Measurements from ENCODE around the gene TSPAN11. TPM values are rescaled to one million over a fixed set of nuclear protein-coding genes. Genes with fewer than 3 reads are reported as not detected.

TSPAN11 gene
- total RNA-seq, 5 donors from 2014 or later (not counting 1 experiment from before 2014, with no cell fraction given): not detected

GRCh38 chr12:30994274-30994673 lies 67.7 kb downstream of the TSPAN11 start:
- H3K27me3 Mint-ChIP-seq: no peaks in the 10 kb centered on the region
- peaks cover 0 to 15% of the 10 kb centered on the region in 2 experiments for H3K27me3 ChIP-seq (replicated peaks in 1 of 2; ENCODE audit: control insufficient read depth in 2 of 2, extremely low read depth in 1 of 2, insufficient read depth in 2 of 2, low read length in 1 of 2)
- H3K36me3 Mint-ChIP-seq: no peaks in the 10 kb centered on the region
- H3K9me3 ChIP-seq: no peaks in the 10 kb centered on the region
- DNase-seq: no peak
- H3K27ac ChIP-seq (ENCODE audit: low read length): no peak overlapping the region
- no peaks in the 10 kb centered on the region for H3K9me3 Mint-ChIP-seq
- CTCF ChIA-PET: no interaction called here
- no peak overlapping the region for H3K4me3 ChIP-seq (ENCODE audit: control insufficient read depth in 1 of 2, extremely low read depth in 1 of 2, low read length in 1 of 2)
- H3K27ac Mint-ChIP-seq: no peak overlapping the region
- H3K4me1 Mint-ChIP-seq: no peaks in the 10 kb centered on the region
- H3K4me1 ChIP-seq (ENCODE audit: control insufficient read depth in 1 of 2, extremely low read depth in 1 of 2, insufficient read depth in 2 of 2, low read length in 2 of 2): no peaks in the 10 kb centered on the region
- POLR2A ChIA-PET: no interaction called here
- WGBS (ENCODE audit: insufficient coverage): 79% methylated on average over 9 of the region's 13 CpGs
- H3K36me3 ChIP-seq (ENCODE audit: control insufficient read depth in 2 of 2, extremely low read depth in 1 of 2, insufficient read depth in 1 of 2, low read length in 1 of 2): no peaks in the 10 kb centered on the region
- H3K4me3 Mint-ChIP-seq: no peak overlapping the region
- no peak for ATAC-seq (replicated peaks in 1 of 4)

- Mint-ChIP-seq H3K9me3 (no peaks in the 10 kb centered on the region), H3K27ac (no peak overlapping the region), H3K27me3 (peaks cover 0 to 3% of the 10 kb centered on the region in 2 donors), H3K36me3 (no peaks in the 10 kb centered on the region), H3K4me3 (no peak overlapping the region), H3K4me1 (no peaks in the 10 kb centered on the region)
- peaks cover 0 to 15% of the 10 kb centered on the region in 2 experiments for H3K27me3 ChIP-seq (replicated peaks in 1 of 2; ENCODE audit: control insufficient read depth in 2 of 2, extremely low read depth in 1 of 2, insufficient read depth in 2 of 2, low read length in 1 of 2)
- DNase-seq: no peak
- H3K9me3 ChIP-seq: no peaks in the 10 kb centered on the region
- WGBS (ENCODE audit: insufficient coverage): no CpG with 5 or more reads among the region's 2 CpGs
- POLR2A ChIA-PET: no interaction called here
- no peaks in the 10 kb centered on the region for H3K36me3 ChIP-seq (ENCODE audit: control insufficient read depth in 2 of 2, extremely low read depth in 1 of 2, insufficient read depth in 1 of 2, low read length in 1 of 2)
- H3K27ac ChIP-seq (ENCODE audit: low read length): no peak overlapping the region
- CTCF ChIA-PET: no interaction called here
- no peaks in the 10 kb centered on the region for H3K4me1 ChIP-seq (ENCODE audit: control insufficient read depth in 1 of 2, extremely low read depth in 1 of 2, insufficient read depth in 2 of 2, low read length in 2 of 2)
- no peak overlapping the region for H3K4me3 ChIP-seq (ENCODE audit: control insufficient read depth in 1 of 2, extremely low read depth in 1 of 2, low read length in 1 of 2)
- no peak for ATAC-seq (replicated peaks in 1 of 4)
Observed at GRCh38 chr12:30996255-30996654, 69.7 kb downstream of the TSPAN11 start.

- peaks cover 0 to 17% of the 10 kb centered on the region in 2 experiments for H3K27me3 ChIP-seq (replicated peaks in 1 of 2; ENCODE audit: control insufficient read depth in 2 of 2, extremely low read depth in 1 of 2, insufficient read depth in 2 of 2, low read length in 1 of 2)
- ChIA-PET CTCF (no interaction called here), POLR2A (no interaction called here)
- DNase-seq: no peak
- no peak overlapping the region for H3K27ac ChIP-seq (ENCODE audit: low read length)
- ATAC-seq (replicated peaks in 1 of 4): no peak
- Mint-ChIP-seq H3K4me1 (no peaks in the 10 kb centered on the region), H3K36me3 (no peaks in the 10 kb centered on the region), H3K9me3 (no peaks in the 10 kb centered on the region), H3K27me3 (peaks cover 0 to 3% of the 10 kb centered on the region in 2 donors), H3K27ac (no peak overlapping the region), H3K4me3 (no peak overlapping the region)
- H3K36me3 ChIP-seq (ENCODE audit: control insufficient read depth in 2 of 2, extremely low read depth in 1 of 2, insufficient read depth in 1 of 2, low read length in 1 of 2): no peaks in the 10 kb centered on the region
- no peak overlapping the region for H3K4me3 ChIP-seq (ENCODE audit: control insufficient read depth in 1 of 2, extremely low read depth in 1 of 2, low read length in 1 of 2)
- WGBS (ENCODE audit: insufficient coverage): 84% methylated on average over 2 of the region's 3 CpGs
- H3K4me1 ChIP-seq (ENCODE audit: control insufficient read depth in 1 of 2, extremely low read depth in 1 of 2, insufficient read depth in 2 of 2, low read length in 2 of 2): no peaks in the 10 kb centered on the region
- H3K9me3 ChIP-seq: no peaks in the 10 kb centered on the region
Observed at GRCh38 chr12:30996752-30997151, 70.2 kb downstream of the TSPAN11 start.

GRCh38 chr12:30997685-30998440 lies 71.3 kb downstream of the TSPAN11 start:
- H3K27ac ChIP-seq (ENCODE audit: low read length): no peak overlapping the region
- ATAC-seq (replicated peaks in 1 of 4) (no peak), DNase-seq (no peak)
- H3K4me1 ChIP-seq (ENCODE audit: control insufficient read depth in 1 of 2, extremely low read depth in 1 of 2, insufficient read depth in 2 of 2, low read length in 2 of 2): no peaks in the 10 kb centered on the region
- Mint-ChIP-seq H3K36me3 (no peaks in the 10 kb centered on the region), H3K4me3 (no peak overlapping the region), H3K9me3 (no peaks in the 10 kb centered on the region), H3K27ac (no peak overlapping the region), H3K27me3 (peaks cover 0 to 3% of the 10 kb centered on the region in 2 donors), H3K4me1 (no peaks in the 10 kb centered on the region)
- CTCF ChIA-PET: no interaction called here
- no peak overlapping the region for H3K4me3 ChIP-seq (ENCODE audit: control insufficient read depth in 1 of 2, extremely low read depth in 1 of 2, low read length in 1 of 2)
- 75% methylated on average over 5 of the region's 7 CpGs for WGBS (ENCODE audit: insufficient coverage)
- no peaks in the 10 kb centered on the region for H3K36me3 ChIP-seq (ENCODE audit: control insufficient read depth in 2 of 2, extremely low read depth in 1 of 2, insufficient read depth in 1 of 2, low read length in 1 of 2)
- H3K9me3 ChIP-seq: no peaks in the 10 kb centered on the region
- POLR2A ChIA-PET: no interaction called here
- peaks cover 0 to 25% of the 10 kb centered on the region in 2 experiments for H3K27me3 ChIP-seq (replicated peaks in 1 of 2; ENCODE audit: control insufficient read depth in 2 of 2, extremely low read depth in 1 of 2, insufficient read depth in 2 of 2, low read length in 1 of 2)

- H3K27ac ChIP-seq (ENCODE audit: low read length): no peak overlapping the region
- CTCF ChIA-PET: no interaction called here
- peaks cover 0 to 24% of the 10 kb centered on the region in 2 experiments for H3K27me3 ChIP-seq (replicated peaks in 1 of 2; ENCODE audit: control insufficient read depth in 2 of 2, extremely low read depth in 1 of 2, insufficient read depth in 2 of 2, low read length in 1 of 2)
- no peak for DNase-seq
- no peak overlapping the region for H3K27ac Mint-ChIP-seq
- no peaks in the 10 kb centered on the region for H3K36me3 ChIP-seq (ENCODE audit: control insufficient read depth in 2 of 2, extremely low read depth in 1 of 2, insufficient read depth in 1 of 2, low read length in 1 of 2)
- no peak for ATAC-seq (replicated peaks in 1 of 4)
- H3K4me1 ChIP-seq (ENCODE audit: control insufficient read depth in 1 of 2, extremely low read depth in 1 of 2, insufficient read depth in 2 of 2, low read length in 2 of 2): no peaks in the 10 kb centered on the region
- no peaks in the 10 kb centered on the region for H3K9me3 Mint-ChIP-seq
- H3K27me3 Mint-ChIP-seq: peaks cover 0 to 6% of the 10 kb centered on the region in 2 donors
- 100% methylated on average over 2 of the region's 6 CpGs for WGBS (ENCODE audit: insufficient coverage)
- H3K4me3 ChIP-seq (ENCODE audit: control insufficient read depth in 1 of 2, extremely low read depth in 1 of 2, low read length in 1 of 2): no peak overlapping the region
- H3K36me3 Mint-ChIP-seq: no peaks in the 10 kb centered on the region
- no peaks in the 10 kb centered on the region for H3K4me1 Mint-ChIP-seq
- POLR2A ChIA-PET: no interaction called here
- no peaks in the 10 kb centered on the region for H3K9me3 ChIP-seq
- H3K4me3 Mint-ChIP-seq: no peak overlapping the region
Observed at GRCh38 chr12:30999011-30999410, 72.5 kb downstream of the TSPAN11 start.

- CTCF ChIA-PET: no interaction called here
Observed at GRCh38 chr12:30999723-31000122, 73.2 kb downstream of the TSPAN11 start.

More at GRCh38 chr12:30999723-31000122, 73.2 kb downstream of the TSPAN11 start:
- POLR2A ChIA-PET: no interaction called here
- H3K36me3 ChIP-seq (ENCODE audit: control insufficient read depth in 2 of 2, extremely low read depth in 1 of 2, insufficient read depth in 1 of 2, low read length in 1 of 2): no peaks in the 10 kb centered on the region
- DNase-seq (no peak), ATAC-seq (replicated peaks in 1 of 4) (no peak)
- H3K9me3 Mint-ChIP-seq: no peaks in the 10 kb centered on the region
- H3K4me3 ChIP-seq (ENCODE audit: control insufficient read depth in 1 of 2, extremely low read depth in 1 of 2, low read length in 1 of 2): no peak overlapping the region
- no peak overlapping the region for H3K27ac Mint-ChIP-seq
- peaks cover 0 to 6% of the 10 kb centered on the region in 2 donors for H3K27me3 Mint-ChIP-seq
- no peaks in the 10 kb centered on the region for H3K36me3 Mint-ChIP-seq
- no CpG with 5 or more reads among the region's 4 CpGs for WGBS (ENCODE audit: insufficient coverage)
- H3K27ac ChIP-seq (ENCODE audit: low read length): no peak overlapping the region
- H3K27me3 ChIP-seq (replicated peaks in 1 of 2; ENCODE audit: control insufficient read depth in 2 of 2, extremely low read depth in 1 of 2, insufficient read depth in 2 of 2, low read length in 1 of 2): peaks cover 0 to 27% of the 10 kb centered on the region in 2 experiments
- H3K4me3 Mint-ChIP-seq: no peak overlapping the region
- H3K4me1 Mint-ChIP-seq: no peaks in the 10 kb centered on the region
- H3K4me1 ChIP-seq (ENCODE audit: control insufficient read depth in 1 of 2, extremely low read depth in 1 of 2, insufficient read depth in 2 of 2, low read length in 2 of 2): no peaks in the 10 kb centered on the region
- no peaks in the 10 kb centered on the region for H3K9me3 ChIP-seq

Measured in T-cell (primary cell).